NCI-H187 treated with DMSO at 0.1 percent for 48 hours (cell line): ENCODE measurements around the gene INO80E.
"Not testable (repeated sequence)": the region's sequence is repeated elsewhere in the genome, so short reads cannot be mapped to it uniquely, and the experiment has no call there.

ENCODE experiments used
- DNase-seq: peaks from one replicate; lab custom pipeline; 2025; lab: John Stamatoyannopoulos, UW

The INO80E gene

DNA sequence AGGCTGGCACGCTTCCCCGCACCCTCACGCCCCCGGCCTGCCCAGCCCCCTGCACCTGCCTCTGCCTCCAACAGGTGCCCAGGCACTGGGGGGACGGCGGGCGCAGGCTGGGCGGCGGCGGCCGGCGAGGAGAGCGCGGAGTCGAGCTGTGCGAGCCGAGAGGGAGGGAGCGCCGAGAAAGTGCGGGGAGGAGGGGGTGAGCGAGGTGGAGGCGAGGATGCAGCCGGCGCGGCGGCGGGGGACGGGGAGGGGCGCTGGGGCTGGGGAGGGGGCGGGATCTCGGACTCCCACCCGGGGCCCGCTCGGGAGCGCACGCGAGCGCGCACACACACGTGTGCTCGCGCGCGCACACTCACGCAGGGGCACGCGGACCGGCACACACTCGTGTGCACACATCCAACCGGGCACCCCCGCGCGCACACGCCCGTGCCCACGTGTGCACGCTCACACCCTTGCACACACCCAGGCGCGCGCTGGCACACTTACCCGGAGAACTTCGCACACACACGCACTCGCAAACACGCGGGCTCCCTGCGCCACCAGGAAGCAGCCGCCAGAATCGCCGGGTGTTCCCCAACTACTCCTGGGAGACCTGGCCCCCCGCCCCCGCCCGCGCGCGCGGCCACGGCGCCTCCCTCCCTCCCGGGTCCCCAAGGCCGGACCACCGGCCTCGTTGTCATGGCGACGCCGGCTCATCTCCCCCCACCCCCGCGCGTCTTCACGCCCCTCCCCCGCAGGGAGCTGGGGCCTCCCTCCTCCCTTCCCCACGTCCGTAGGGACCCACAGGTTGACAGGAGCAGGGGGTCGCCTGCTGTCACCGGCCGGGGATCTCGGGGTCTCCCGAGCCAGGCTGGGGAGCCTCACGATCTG, 15.0 kb downstream of the INO80E start, which contains the start of gene DOC2A:
TSS of gene DOC2A (minus strand) at position 184 of the 870 bp plus-strand sequence. CDS start 805 bp downstream, outside the sequence.
- no peak for DNase-seq

DNA sequence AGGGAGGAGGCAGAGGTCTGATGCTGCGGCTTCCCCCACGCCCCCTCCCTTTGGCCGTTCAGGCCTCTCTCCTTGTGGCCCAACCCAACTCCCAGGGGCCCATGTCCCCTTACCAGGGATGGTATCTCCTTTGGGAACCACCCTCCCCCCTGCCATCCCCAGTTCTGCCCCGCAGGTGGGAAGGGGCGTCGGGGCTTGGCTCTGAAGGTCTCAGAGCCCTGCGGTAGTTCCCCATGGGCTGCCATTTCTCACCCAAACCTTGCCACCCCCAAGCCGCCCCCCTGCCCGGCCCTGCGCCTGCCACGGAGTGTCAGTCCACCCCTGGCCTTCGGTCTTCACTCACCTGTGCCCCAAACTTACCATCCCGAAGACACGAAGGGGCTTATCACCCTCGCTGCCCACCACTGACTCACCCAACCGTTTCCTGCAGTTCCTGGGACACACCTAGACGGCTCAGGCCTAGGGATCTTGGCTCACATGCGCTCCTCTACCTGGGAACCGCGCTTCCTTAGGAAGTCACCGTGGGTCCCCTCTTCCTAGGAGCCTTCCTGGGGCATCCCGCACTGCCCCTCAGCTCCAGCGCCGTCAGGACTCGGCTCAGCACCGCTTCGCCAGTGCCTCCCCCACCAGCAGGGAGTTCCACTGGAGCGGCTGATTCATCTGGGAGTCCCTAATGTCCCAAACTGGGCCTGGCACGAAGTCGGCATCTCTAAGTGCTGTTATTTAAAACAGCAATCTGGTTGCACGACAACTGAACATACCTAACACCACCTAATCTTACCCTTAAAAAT, 15.9 kb downstream of the INO80E start:
- DNase-seq: no peak

DNA sequence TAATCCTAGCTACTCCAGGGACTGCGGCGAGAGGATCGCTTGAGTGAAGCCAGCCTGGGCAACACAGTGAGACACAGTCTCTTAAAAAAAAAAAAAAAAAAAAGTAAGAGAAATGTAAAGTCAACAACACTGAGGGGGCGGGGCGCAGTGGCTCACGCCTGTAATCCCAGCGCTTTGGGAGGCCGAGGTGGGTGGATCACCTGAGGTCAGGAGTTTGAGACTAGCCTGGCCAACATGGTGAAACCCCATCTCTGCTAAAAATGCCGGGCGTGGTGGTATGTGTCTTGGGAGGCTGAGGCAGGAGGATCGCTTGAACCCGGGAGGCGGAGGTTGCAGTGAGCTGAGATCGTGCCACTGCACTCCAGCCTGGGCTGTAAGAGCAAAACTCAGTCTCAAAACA, 16.6 kb downstream of the INO80E start:
- not testable (repeated sequence) for DNase-seq

DNA sequence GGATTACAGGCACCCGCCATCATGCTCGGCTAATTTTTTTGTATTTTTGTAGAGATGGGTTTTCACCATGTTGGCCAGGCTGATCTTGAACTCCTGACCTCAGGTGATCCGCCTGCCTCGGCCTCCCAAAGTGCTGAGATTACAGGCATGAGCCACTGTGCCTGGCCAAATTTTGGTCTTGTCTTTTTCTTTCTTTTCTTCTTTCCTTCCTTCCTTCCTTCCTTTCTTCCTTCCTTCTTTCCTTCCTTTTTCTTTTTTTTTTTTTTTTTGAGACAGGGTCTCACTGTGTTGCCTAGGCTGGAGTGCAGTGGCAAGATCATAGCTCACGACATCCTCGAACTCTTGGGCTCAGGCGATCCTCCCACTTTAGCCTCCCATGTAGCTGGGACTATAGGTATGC, 19.4 kb downstream of the INO80E start:
- not testable (repeated sequence) for DNase-seq

DNA sequence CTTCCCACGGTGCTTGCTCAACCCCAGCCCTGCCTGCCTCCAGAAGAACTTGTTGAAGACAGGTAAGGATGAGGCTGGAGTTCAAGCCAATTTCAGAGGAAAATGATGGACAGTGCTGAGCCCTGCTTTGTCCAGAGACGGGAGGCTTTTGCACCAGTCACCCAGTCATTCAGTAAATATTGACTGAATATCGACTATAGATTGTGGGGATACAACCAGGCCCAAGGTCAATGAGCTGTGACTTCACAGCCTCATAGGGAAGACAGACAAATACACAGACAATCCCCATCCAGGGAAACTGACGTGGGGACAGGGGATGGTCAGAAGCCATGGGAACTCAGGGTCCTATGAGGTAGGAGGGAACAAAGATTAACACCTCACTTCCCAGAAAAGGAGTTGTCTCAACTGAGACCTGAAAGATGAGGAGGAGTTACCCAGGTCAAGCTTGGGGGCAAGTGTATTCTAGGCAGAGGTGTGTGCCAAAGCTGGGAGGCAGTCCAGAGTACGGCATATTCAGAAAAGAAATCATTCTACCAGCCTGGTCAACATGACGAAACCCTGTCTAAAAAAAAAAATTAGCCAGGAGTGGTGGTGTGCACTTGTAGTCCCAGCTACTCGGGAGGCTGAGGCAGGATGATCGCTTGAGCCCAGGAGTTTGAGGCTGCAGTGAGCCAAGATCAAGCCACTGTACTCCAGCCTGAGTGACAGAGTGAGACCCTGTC, 20.7 kb downstream of the INO80E start:
- DNase-seq: no peak

DNA sequence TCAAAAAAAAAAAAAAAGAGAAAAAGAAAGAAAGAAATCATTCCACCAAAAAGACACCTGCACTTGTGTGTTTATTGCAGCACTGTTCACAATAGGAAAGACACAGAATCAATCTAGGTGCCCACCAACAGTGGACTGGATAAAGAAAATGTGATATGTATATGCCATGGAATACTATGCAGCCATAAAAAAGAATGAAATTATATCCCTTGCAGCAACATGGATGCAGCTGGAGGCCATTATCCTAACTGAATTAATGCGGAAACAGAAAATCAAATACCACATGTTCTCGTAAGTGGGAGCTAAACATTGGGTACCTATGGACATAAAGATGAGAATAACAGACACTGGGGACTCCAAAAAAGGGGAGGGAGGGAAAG, 21.2 kb downstream of the INO80E start:
- no peak for DNase-seq

DNA sequence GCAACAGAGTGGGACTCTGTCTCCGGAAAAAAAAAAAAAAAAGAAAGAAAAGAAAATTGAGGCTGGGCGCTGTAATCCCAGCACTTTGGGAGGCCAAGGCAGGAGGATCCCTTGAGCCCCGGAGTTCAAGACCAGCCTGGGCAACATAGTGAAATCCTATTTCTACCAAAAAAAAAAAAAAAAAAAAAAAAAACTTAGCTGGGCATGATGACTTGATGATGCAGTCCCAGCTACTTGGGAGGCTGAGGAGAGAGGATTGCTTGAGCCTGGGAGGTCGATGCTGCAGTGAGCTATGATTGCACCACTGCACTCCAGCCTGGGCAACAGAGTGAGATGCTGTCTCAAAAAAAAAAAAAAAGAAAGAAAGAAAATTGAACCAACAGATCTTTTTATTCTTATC, 21.9 kb downstream of the INO80E start:
- DNase-seq: not testable (repeated sequence)

DNA sequence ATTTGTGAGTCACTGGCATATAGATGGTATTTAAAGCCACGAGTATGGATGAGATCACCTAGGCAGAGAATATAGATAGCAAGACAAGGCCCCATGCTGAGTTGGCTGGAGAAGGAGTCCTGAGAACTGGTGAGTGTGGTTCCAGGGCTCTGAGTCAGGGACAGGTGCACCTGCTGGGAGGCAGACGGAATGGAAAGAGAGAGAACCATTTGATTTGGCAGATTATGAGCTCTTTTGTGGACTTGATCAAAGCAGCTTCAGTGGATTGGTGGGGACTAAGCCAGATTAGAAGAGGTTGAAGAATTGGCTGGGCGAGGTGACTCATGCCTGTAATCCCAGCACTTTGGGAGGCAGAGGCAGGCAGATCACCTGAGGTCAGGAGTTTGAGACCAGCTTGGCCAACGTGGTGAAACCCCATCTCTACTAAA, 22.7 kb downstream of the INO80E start:
- DNase-seq: no peak

DNA sequence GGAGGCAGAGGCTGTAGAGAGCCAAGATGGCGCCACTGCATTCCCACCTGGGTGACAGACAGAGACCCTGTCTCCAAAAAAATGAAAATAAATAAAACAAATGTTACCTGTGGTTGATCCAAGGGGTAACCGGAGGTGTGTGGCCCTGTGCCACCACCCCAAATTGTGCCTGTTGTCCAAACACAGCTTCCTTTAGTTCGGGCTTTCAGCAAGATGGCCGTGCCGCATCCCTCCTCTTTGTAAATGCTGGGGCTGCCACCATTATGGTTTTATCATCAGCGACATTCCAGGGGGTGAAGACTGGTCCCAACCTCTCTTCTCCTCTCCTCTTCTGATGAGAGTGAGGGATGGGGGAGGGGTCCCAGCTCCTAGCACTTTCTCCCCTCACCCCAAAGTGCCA, 26.8 kb downstream of the INO80E start, which contains the start of gene C16orf92:
TSS of gene C16orf92 (plus strand) at position 312 of the 400 bp plus-strand sequence. CDS start 143 bp downstream, outside the sequence.
- DNase-seq: no peak

DNA sequence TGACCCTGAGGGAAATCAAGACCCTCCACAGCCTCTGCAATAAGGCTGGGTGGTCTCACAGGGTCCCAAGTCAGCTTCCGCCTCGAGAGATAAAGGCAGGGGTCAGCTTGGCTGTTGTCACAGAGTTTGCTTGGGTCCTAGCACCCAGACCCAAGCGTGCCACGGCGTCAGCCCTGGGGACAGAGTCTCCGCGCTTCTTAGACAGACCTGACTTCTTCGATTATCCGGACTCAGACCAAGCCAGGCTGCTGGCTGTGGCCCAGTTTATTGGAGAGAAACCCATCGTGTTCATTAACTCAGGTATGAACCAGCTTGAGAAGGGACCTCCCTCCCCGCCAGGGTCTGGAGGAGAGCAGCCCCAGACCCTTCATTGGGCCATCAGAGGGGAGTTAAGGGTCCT, 27.5 kb downstream of the INO80E start:
- DNase-seq: no peak

DNA sequence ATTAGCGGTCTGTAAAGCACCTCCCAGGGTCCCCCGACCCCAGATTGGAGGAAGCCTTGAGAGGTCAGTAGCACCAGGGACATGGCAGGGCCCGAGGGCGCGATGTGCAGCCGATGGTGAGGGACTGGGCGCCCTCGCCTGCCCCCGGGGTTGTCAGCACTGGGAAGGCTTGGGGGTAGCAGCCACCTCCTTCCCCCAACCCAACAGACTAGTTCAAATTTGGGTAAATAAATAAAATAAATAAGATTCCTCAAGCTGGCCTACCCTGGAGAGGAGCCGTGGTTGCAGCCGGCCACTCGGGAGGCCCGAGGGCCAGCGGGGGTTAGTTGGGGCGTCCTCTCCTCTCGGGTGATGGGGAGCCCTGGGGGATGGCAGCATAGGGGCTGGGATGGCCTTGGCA, 28.4 kb downstream of the INO80E start:
- no peak for DNase-seq

DNA sequence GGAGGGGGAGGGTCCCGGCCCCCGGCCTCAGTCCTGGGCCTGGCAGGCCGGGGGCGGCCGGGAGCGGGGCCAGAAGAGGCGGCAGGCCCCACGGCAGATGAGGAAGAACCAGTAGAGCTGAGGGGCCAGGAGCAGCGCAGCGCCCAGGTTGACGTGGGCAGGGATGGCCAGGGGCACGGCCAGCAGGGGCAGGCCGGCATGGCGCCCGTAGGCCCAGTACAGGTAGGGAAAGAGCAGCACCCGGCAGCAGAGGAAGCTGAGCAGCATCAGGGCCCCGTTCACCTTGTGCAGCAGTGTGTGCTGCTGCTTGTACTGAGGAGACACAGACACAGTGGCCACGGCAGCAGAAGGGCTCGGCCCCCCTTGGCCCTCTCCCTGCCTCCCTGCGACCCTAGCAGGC, 29.1 kb downstream of the INO80E start:
- no peak for DNase-seq

DNA sequence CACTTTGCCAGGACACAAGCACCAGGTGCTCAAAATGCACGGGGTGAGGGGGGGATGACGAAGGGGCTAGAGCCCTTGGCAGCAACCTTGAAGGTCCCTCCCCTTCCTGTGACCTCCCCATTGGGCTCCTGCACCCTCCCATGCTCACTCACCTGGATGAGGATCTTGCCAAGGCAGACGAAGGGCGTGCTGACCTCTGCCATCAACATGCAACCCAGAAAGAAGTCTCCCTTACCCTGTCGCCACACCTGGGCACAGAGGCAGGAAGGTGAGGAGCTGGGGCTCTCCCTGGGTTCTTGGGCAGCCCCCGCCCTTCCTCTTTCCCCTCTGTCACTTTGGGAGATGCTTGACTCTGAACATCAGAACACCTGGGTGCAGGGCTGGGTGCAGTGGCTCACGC, 29.5 kb downstream of the INO80E start:
- DNase-seq: no peak

DNA sequence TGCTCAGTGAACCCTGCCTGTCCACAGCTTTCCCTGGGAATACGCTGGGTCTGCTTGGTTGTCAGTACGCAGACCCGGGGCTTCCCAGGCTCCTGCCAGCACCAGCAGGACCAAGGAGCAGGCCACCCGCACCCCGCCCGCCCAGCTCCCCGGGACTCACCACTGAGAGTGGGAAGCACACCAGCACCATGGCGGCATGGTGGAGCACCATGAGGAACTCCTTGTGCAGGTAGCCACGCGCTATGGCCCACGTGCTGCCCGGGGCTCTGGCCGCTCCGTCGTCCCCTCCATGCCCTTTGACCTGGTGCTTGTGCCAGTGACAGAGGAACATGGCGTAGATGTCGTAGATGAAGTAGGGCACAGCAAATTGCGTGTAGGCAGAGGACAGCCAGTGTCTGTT, 30.4 kb downstream of the INO80E start:
- no peak for DNase-seq

DNA sequence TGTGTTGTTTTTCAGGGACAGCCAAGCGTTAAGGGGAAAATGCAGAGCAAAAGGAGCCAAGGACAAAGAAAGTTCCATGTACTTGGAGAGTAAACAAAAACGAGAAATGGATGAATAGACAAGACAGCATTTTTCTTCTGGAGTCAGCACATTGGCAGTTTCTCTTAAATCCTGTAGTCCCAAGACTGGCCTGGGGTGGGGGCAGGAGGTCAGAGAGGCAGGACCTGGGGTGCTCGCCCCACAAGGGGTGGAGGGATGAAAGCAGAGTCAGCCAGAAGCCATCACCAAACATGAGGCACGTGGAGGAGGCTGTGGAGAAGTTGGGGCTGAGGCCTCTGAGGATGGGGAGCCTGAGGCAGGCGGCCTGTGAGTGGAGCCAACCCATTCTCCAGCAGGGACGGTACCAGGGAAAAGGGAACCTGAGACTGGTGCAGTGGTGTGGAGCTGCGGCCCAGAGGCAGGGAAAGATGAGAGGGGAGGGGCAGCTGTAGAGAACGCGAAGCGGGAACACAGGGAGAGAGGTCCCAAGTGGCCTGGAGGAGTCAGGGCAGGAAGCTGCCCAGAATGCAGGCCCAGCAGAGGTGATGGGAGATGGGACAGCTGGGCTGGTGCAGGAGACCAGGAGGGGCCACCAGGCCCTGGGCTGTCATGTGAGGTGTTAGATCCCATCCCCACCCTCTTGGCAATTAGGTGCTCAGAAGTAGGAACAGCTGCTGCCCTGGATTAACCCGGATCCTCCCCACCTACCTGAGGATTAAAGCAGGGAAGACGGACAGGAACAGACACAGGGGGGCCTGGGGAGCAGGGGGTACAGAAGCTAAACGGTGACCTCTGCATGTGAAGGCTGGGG, 31.8 kb downstream of the INO80E start:
- no peak for DNase-seq

DNA sequence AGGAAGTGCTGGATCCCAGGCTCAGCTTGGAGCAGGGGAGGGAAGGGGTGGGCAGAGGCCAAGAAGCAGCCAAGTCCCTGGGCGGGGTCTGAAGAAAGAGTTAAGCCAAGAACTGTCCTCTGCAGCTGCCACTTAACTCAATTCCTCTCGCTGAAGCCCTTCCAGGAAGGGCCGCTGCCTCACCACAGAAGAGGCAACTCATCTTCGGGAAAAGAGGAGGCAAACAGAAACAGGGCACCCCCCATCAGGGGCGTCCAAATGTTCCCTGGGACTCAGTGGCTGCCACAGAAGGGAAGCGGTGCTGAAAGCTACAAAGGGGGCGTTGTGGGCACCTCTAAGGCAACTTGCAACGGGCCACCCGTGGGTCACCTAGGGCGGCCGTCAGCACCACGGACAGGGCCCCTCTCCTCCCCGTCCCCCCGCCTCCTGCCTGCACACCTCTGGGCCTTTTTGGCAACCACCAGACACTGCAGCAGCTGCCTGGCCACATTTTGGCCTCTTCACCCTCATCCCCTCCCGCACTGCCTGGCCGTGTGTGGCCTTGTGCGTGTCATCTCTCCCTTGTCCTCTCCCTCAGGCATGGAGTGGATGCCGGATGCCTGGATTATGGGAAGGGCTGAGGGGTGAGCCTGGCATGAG, 32.5 kb downstream of the INO80E start:
- no peak for DNase-seq

DNA sequence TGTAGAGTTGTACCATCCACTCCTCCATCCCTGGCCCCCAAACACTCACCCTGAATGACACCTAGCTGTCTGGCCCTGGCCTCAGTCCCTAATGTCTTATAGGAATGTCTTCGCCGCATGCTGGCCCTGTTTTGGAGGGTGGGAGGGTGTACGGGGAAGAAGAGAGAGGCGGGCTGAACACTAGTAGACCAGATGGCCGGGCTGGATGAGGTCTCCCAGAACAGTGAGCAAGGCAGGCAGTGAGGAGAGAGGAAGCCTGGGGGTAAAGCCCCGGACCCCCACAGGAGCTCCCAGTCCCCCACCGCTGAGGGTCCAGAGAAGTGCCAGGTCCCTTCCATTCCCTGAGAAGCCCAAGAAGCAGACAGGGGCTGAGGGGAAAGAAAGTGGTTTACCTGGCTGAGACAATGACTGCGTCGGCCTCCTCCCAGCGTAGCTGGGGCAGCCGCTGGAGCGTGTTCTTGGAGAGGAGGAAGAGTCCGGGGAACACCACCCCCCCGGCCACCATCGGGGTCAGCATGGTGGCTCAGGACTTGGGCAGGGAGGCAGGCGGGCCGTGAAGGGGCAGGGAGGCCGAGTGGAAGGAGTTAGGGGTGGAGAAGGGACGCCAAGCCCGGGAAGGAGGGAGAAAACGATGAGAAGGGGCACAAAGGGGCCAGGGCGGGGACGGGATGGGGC, 34.1 kb downstream of the INO80E start:
- no peak for DNase-seq

DNA sequence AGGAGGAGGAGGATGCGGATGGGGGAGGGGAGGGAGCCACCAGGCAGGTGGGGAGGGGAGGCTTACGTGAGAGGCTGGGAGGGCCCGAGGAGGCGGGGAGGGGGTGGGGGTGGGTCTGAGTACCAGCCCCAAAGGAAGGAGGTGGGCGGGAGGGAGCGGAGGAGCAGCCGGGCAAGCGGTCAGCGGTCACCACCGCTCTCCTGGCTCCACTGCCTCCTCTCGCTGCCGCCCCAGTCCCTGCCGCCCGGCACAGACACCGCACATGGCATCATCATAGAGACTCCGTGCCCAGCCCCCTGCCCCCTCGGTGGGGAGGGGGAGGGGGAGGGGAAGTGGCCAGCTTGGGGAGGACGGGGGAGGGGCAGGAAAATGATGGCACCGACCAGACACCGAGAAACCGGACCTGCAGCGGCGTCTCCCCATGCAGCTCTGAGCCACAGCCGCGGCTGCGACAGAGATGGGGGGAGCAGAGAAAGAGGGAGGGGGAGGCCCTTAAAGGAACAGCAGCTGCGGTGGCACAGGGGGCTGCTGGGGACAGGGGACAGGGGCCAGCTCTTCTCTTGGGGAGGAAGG, 34.9 kb downstream of the INO80E start, which contains the start of gene TLCD3B:
TSS of gene TLCD3B (minus strand) at position 431 of the 573 bp plus-strand sequence. CDS start 744 bp downstream, outside the sequence.
- no peak for DNase-seq

DNA sequence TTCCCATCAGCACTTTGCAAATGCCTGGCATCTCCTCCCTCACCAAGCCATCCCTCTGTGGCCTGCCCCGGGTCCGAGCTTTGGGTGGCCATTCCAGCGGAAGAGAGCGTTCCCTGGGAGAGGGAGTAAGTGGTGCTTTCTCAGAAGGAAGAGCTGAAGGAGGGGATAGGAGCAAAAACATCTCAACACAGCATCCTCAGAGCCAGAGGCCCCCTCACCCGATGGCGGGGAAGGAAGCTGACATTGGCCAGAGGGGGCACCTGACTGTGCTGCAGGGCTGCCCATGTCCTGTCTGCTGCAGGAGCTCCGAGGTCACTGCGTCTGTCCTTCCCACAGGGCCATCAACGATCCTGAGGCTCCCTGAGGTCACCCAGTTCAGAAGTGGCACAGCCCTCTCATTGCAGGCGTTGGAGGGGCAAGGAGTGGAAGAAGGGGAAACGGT, 35.5 kb downstream of the INO80E start:
- DNase-seq: no peak
